AG04450 (cell line): ENCODE results near the gene NCOR2. TPM values are rescaled to one million over a fixed set of nuclear protein-coding genes. Genes with fewer than 3 reads are reported as not detected.
A peak's percentile ranks its signal among the peaks of the same experiment; 100 is the strongest.

ENCODE experiments used
- CTCF ChIA-PET: fragments of 300-600, 350-600 bp; formaldehyde crosslinking; extraction: SDS; loops from one replicate; lab custom pipeline; 2022; ENCODE audit warnings: antibody characterized with exemption, inconsistent platforms; lab: Charles Lee
- POLR2A ChIA-PET: fragments of 350-600 bp; formaldehyde crosslinking; extraction: SDS; loops from one replicate; lab custom pipeline; 2021; ENCODE audit warnings: antibody characterized with exemption, inconsistent platforms; lab: Yijun Ruan, JAX
- DNase-seq: peaks from one replicate; pipeline ENCODE4 v3.0.0-alpha.2; 2011; ENCODE audit warnings: low read depth, low spot score
- H3K27ac ChIP-seq: one replicate; pipeline ENCODE4 v1.5.1; 2012; ENCODE audit warnings: low read depth, low read length, control low read depth
- H3K27me3 ChIP-seq: one replicate; pipeline ENCODE4 v1.6.0; 2012; ENCODE audit warnings: low read length; ENCODE audit not compliant: control insufficient read depth, insufficient read depth
- H3K4me3 ChIP-seq: 2 replicates; pipeline ENCODE4 v1.5.1; 2011; ENCODE audit warnings: mild to moderate bottlenecking, low read depth, low read length, control low read depth
- H3K9me3 ChIP-seq: 2 replicates; pipeline ENCODE4 v1.5.1; 2012; ENCODE audit warnings: low read length; ENCODE audit not compliant: control insufficient read depth, insufficient read depth
- polyA plus RNA-seq: library from polyadenylated mRNA; depleted of rRNA; stranded (reverse); fragments of >200 nt; gene quantifications from 2 replicates; pipeline ENCODE4 v1.2.3, GENCODE V29; 2011
- TF ChIP-seq, protein P1 (sequence below): IDR thresholded peaks from 2 replicates; pipeline ENCODE4 v1.5.1; 2011; ENCODE audit warnings: low read depth, low read length, control low read depth, inconsistent platforms

Gene NCOR2
- polyA plus RNA-seq, 1 experiment: 3.3 TPM

DNA sequence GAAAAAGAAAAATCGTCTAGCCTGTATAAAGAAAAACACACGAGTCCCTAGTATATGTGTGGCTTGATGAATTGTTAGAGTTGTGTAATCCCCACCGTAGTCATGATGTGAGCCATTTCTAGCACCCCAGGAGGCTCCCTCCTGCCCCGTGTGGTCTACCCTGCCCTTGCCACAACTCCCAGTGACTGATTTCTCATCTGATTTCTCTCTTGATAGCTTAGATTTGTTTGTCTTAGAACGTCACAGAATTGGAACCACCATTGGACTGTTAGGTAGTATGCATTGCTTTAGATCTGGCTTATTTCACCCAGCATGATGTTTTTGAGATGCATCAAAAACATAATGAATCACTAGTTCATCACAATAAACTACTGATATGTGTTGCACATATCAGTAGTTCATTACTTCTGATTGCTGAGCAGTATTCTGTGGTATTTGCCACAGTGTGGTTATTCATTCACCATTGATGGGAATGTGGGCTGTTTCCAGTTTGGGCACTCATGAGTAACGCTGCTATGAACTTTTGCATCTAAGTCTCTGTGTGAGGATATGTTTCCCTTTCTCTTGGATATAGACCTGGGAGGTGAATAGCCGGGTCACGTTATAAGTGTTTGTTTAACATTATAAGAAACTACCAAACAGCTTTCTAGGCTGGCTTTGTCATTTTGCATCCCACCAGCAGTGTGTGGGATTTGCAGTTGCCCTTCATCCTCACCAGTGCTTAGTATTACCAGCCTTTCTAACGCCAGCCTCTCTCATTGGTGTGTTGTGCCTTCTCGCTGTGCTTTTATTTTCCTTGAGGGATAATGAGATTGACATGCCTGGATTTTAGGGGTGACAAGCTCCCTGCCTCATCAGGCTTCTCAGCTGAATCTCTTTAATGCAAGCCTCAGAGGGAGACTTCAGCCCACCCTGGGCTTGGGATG, 31.9 kb upstream of the NCOR2 start:
- no peak overlapping the region for H3K27ac ChIP-seq
- H3K4me3 ChIP-seq: no peak overlapping the region
- DNase-seq: no peak
- H3K9me3 ChIP-seq: peaks cover 6% of the 10 kb centered on the region
- H3K27me3 ChIP-seq: peaks cover 5% of the 10 kb centered on the region
- CTCF ChIA-PET: interaction anchor here (0.6 kb wide), 1 partner anchor 25 kb away, joined by 9 read pairs; no protein-coding TSS in a partner anchor
- TF ChIP-seq, protein P1, sequence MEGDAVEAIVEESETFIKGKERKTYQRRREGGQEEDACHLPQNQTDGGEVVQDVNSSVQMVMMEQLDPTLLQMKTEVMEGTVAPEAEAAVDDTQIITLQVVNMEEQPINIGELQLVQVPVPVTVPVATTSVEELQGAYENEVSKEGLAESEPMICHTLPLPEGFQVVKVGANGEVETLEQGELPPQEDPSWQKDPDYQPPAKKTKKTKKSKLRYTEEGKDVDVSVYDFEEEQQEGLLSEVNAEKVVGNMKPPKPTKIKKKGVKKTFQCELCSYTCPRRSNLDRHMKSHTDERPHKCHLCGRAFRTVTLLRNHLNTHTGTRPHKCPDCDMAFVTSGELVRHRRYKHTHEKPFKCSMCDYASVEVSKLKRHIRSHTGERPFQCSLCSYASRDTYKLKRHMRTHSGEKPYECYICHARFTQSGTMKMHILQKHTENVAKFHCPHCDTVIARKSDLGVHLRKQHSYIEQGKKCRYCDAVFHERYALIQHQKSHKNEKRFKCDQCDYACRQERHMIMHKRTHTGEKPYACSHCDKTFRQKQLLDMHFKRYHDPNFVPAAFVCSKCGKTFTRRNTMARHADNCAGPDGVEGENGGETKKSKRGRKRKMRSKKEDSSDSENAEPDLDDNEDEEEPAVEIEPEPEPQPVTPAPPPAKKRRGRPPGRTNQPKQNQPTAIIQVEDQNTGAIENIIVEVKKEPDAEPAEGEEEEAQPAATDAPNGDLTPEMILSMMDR: peak; percentile 31
- POLR2A ChIA-PET: no interaction called here

DNA sequence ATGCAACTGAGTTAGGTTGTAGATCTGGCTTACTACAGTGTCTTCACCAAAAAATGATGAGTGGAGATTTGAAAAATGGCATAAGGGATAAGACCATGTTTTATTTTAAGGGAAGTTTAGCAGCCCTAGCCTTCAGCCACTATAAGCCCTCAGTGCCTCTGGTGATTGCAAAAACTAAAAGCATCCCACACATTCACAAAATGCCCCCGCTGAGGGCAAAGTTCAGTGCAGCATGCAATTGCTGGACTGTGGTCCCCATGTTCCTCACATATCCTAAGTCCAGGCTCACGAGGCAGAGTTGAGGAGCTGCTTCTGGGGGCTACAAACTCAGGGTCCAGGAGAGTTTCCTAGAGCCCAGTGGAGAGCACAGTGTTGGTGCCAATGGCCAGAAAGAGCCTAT, 29.6 kb upstream of the NCOR2 start:
- no peak overlapping the region for H3K27ac ChIP-seq
- ChIA-PET POLR2A (no interaction called here), CTCF (interaction anchor here (1.0 kb wide), 1 partner anchor 169 kb away, joined by 3 read pairs; no protein-coding TSS in a partner anchor)
- peaks cover 14% of the 10 kb centered on the region for H3K9me3 ChIP-seq
- DNase-seq: no peak
- H3K4me3 ChIP-seq: no peak overlapping the region
- peaks cover 5% of the 10 kb centered on the region for H3K27me3 ChIP-seq
- TF ChIP-seq, protein P1: no peak

DNA sequence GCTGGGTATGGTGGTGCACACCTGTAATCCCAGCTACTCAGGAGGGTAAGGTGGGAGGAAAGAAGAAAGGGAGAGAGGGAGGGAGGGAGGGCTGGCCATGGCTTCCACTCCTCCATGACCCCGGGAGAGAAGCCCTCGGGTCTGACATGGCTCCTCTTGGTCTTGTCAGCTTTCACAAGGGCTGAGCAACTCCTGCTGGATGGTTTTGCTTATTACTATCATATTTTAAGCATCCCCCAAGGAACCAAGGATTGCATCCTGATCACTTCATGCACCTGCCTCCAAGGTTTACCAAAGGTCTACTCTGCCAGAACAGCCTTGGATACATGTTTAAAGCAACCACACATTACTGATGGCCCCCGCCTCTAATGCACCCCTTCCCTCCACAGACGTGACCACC, 28.0 kb upstream of the NCOR2 start:
- Histone ChIP-seq H3K4me3 (no peak overlapping the region), H3K27ac (no peak overlapping the region), H3K27me3 (peaks cover 5% of the 10 kb centered on the region), H3K9me3 (peaks cover 14% of the 10 kb centered on the region)
- TF ChIP-seq, protein P1: no peak
- ChIA-PET POLR2A (interaction anchor here (0.6 kb wide), 1 partner anchor 76 kb away, joined by 3 read pairs; no protein-coding TSS in a partner anchor), CTCF (no interaction called here)
- no peak for DNase-seq

DNA sequence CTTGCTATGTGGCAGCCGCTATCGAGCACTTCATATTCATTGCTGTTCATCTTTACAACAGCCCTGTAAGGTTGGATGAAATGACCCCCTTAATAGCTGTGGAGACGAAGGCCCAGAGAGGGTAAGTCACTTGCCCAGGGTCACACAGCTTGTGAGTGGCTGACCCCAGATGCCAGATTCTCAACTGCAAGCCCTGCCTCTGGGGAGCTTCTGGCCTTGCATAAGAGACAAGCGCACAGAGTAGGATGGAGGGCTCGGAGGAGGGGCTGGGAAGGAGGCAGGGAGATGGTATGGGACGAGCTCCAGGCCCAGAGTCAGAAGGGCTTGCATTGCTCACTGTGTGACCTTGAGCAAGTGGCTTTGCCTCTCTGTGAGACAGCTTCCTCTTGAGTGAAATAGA, 27.4 kb upstream of the NCOR2 start:
- Histone ChIP-seq H3K9me3 (peaks cover 12% of the 10 kb centered on the region), H3K4me3 (no peak overlapping the region), H3K27ac (no peak overlapping the region), H3K27me3 (peaks cover 5% of the 10 kb centered on the region)
- TF ChIP-seq, protein P1: no peak
- DNase-seq: no peak
- CTCF ChIA-PET: no interaction called here
- POLR2A ChIA-PET: no interaction called here

DNA sequence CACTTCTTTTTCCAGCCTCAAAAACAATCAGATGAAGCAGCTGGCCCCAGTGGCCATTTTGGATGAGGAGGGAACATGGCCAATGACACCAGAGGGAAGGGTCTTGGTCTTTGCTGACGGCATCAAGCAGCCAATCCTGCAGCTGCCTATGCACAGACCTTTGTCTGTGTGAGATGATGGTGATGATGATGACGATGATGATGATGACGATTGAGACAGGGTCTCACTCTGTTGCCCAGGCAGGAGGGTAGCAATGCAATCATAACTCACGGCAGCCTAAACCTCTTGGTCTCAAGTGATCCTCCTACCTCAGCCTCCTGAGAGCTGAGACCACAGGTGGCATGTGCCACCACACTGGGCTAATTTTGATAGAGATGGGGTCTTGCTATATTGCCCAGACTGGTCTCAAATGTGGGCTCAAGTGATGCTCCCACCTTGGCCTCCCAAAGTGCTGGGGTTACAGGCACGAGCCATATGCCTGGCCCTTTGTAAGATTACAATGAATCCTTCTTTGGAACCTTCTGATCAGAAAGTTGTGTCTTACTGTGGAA, 26.5 kb upstream of the NCOR2 start:
- DNase-seq: no peak
- H3K27ac ChIP-seq: no peak overlapping the region
- H3K4me3 ChIP-seq: no peak overlapping the region
- ChIA-PET POLR2A (no interaction called here), CTCF (no interaction called here)
- H3K27me3 ChIP-seq: peaks cover 5% of the 10 kb centered on the region
- TF ChIP-seq, protein P1: no peak
- H3K9me3 ChIP-seq: peaks cover 8% of the 10 kb centered on the region
